Measurements from ENCODE around the gene MRGPRD.

DNA sequence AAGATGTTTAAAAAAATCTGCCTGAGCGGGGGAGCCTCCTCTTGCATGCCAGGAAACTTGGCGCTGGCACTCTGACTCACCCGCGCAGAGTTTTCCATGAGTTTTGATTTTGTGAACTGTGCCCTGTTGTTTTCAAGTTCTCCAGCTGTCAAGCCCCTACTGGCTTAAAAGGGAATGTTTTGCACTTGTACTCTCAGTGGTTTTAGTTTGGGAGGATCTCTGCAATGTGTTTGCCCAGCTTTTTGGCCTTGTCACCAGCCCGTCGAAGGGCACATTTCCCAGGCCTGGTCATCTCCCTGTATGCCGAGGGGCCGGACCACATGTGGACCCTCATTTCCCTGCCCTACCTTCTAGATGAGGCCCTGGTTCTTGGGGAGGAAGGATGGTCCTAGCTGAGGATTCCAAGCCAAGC lies 20.1 kb upstream of the MRGPRD start:
- TF ChIP-seq, protein P1, sequence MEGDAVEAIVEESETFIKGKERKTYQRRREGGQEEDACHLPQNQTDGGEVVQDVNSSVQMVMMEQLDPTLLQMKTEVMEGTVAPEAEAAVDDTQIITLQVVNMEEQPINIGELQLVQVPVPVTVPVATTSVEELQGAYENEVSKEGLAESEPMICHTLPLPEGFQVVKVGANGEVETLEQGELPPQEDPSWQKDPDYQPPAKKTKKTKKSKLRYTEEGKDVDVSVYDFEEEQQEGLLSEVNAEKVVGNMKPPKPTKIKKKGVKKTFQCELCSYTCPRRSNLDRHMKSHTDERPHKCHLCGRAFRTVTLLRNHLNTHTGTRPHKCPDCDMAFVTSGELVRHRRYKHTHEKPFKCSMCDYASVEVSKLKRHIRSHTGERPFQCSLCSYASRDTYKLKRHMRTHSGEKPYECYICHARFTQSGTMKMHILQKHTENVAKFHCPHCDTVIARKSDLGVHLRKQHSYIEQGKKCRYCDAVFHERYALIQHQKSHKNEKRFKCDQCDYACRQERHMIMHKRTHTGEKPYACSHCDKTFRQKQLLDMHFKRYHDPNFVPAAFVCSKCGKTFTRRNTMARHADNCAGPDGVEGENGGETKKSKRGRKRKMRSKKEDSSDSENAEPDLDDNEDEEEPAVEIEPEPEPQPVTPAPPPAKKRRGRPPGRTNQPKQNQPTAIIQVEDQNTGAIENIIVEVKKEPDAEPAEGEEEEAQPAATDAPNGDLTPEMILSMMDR (conservative IDR thresholded peaks at IDR 0.05; ENCODE audit: low read length): peak; percentile 42; the same call in 1 of the 2 replicates
- TF ChIP-seq EZH2phosphoT487 (IDR thresholded peaks at IDR 0.05; ENCODE audit: borderline replicate concordance, low read depth, low read length): no peak
